RWPE1 (cell line): ENCODE measurements around the gene TRABD2A.

Experiments
- CTCF ChIA-PET: fragments of 350-600 bp; sonication (Branson Sonifier 250); formaldehyde crosslinking; extraction: SDS; loops from one replicate; lab custom pipeline; 2021; lab: Yijun Ruan, JAX
- POLR2A ChIA-PET: fragments of 400-600 bp; formaldehyde crosslinking; extraction: SDS; loops from one replicate; lab custom pipeline; 2020; ENCODE audit warnings: antibody characterized with exemption; ENCODE audit not compliant: low non-redundant PET; lab: Yijun Ruan, JAX
- DNase-seq: peaks from one replicate; pipeline ENCODE4 v3.0.0; 2012; ENCODE audit warnings: low spot score
- H3K27ac ChIP-seq: fragments of 450-650 bp; 2 replicates; pipeline ENCODE4 v1.5.1; 2017
- TF ChIP-seq, protein P1 (sequence below): fragments of 450-650 bp; conservative IDR thresholded peaks from 2 replicates; pipeline ENCODE4 v1.5.1; 2017; ENCODE audit warnings: low read depth, mild to moderate bottlenecking

Gene TRABD2A, protein sequence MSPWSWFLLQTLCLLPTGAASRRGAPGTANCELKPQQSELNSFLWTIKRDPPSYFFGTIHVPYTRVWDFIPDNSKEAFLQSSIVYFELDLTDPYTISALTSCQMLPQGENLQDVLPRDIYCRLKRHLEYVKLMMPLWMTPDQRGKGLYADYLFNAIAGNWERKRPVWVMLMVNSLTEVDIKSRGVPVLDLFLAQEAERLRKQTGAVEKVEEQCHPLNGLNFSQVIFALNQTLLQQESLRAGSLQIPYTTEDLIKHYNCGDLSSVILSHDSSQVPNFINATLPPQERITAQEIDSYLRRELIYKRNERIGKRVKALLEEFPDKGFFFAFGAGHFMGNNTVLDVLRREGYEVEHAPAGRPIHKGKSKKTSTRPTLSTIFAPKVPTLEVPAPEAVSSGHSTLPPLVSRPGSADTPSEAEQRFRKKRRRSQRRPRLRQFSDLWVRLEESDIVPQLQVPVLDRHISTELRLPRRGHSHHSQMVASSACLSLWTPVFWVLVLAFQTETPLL

DNA sequence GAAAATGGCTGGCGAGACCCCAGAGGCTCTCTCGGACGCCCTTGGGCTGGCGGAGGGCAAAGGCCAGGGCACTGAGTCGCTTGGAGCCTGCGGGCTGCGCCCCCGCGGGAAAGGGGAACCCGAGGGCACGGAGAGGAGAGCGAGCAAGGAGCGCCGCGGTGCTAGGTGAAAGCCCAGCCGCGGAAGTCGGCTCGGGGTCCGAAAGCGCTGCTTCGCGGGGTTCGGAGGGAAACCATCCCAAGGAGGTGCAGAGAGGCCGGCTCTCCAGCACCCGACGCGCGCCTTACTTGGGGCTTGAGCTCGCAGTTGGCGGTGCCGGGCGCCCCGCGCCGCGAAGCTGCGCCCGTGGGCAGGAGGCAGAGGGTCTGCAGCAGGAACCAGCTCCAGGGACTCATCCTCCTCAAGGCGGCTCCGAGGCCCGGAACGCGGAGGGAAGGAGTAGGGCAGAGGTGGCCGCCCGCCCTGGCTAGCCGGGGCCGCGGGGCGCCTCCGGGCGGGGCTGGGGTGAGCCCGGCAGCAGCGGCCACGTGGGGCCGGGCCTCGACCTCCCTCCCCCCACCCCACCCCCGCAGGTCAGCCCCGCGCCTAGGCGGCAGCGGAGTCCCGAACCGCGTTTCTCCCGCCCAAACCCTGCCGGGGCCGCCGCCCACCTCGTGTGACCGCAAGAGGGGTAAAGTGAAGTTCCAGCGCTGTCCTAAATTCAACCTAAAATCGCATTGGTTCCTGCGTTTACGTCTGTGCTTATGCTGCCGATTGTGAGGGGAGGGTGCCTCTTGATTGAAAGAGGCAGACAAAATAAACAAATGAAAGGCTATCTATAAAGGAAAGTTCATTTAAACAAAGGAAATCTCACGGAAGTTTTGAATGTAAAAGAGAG lies at the start of gene TRABD2A:
TSS of gene TRABD2A (minus strand) at position 440 of the 877 bp plus-strand sequence. CDS start at position 395, 45 bp downstream.
- ChIA-PET POLR2A (no interaction called here), CTCF (interaction anchor here (0.7 to 2.1 kb wide), 4 partner anchors 16 to 832 kb away, joined by 3 to 6 read pairs (median 5); no protein-coding TSS in a partner anchor)
- no peak for DNase-seq
- peak within 1 kb of the TSS; percentile 61 for H3K27ac ChIP-seq
- TF ChIP-seq, protein P1, sequence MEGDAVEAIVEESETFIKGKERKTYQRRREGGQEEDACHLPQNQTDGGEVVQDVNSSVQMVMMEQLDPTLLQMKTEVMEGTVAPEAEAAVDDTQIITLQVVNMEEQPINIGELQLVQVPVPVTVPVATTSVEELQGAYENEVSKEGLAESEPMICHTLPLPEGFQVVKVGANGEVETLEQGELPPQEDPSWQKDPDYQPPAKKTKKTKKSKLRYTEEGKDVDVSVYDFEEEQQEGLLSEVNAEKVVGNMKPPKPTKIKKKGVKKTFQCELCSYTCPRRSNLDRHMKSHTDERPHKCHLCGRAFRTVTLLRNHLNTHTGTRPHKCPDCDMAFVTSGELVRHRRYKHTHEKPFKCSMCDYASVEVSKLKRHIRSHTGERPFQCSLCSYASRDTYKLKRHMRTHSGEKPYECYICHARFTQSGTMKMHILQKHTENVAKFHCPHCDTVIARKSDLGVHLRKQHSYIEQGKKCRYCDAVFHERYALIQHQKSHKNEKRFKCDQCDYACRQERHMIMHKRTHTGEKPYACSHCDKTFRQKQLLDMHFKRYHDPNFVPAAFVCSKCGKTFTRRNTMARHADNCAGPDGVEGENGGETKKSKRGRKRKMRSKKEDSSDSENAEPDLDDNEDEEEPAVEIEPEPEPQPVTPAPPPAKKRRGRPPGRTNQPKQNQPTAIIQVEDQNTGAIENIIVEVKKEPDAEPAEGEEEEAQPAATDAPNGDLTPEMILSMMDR: no peak

DNA sequence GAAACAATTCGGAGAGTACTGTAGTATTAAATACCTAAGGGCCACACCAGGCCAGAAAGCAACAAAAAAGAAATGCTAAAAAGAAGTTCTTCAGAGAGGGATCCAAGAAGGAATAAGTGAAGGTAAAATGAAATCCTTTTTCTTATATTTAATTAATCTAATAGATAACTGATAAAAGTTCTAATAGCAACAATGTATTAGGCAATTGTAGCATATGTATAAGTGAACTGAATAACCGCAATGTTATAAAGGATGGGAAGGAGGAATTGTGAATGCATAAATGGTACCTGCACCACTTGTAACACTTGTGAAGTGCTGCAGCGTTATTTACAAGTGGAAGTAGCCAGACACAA lies 46.4 kb upstream of the TRABD2A start:
- H3K27ac ChIP-seq: peak overlapping the region; percentile 98
- CTCF ChIA-PET: no interaction called here
- TF ChIP-seq, protein P1: peak; percentile 43
- DNase-seq: no peak
- POLR2A ChIA-PET: no interaction called here

DNA sequence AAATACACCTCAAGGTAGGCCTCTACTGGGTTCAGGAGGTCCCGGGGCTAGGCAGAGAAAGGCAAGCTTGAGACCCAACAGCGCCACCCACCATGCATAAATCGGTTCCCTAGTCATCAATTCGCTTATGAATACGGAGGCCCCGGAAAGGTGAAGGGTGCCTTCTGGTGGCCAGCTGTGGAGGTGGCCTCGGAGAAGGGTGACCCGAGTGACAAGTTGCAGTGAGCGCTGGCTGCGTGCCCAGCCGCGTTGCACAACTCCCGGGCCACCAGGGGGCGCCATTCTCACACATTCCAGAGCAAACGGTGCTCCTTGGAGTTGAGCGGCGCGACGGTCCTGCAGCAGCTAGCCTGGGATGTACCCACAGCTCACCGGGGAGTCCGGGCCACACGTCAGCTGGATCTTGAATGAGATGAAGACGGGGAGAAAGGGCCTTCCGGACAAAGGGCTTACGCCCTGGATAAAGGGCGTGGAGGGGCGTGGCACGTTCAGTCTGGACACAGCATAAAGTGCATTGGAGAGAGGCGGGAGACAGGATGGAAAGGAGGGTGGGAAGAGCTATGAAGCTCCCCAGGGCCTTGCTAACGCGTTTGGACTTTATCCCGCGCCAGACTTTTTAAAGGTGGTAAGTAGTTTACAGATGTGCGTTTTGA lies 45.0 kb upstream of the TRABD2A start:
- peak overlapping the region; percentile 98 for H3K27ac ChIP-seq
- DNase-seq: peak; percentile 72
- CTCF ChIA-PET: interaction anchor here (0.6 to 2.1 kb wide), 23 partner anchors 9 to 435 kb away, joined by 3 to 20 read pairs (median 5); partner anchors contain the start of genes KCMF1, TMSB10 and TRABD2A
- TF ChIP-seq, protein P1: peak; percentile 93
- POLR2A ChIA-PET: interaction anchor here (0.7 to 1.4 kb wide), 2 partner anchors 19 to 46 kb away, joined by 3 to 12 read pairs; partner anchors contain the start of genes KCMF1 and TMSB10

DNA sequence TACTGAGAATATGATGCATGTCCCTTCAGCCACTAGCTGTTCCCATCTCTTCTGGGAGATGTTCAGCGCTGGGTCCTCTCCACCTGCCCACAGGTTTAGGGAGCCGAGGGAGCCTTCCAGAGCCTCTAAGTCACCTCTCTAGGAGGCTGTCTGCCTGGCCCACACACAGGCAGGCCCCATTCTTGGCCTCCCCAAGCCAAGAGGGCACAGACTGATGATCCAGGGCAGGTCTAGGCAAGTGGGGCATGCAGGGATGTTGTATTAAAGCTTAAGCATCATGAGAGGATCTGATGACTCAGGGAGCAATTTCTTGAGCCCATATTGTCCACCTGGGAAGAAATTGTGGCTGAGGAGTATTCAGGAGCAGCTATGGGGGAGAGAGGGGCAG lies 44.4 kb upstream of the TRABD2A start:
- POLR2A ChIA-PET: interaction anchor here (0.7 to 1.4 kb wide), 2 partner anchors 19 to 46 kb away, joined by 3 to 12 read pairs; partner anchors contain the start of genes KCMF1 and TMSB10
- peak; percentile 77 for DNase-seq
- CTCF ChIA-PET: interaction anchor here (0.6 to 2.1 kb wide), 19 partner anchors 8 to 408 kb away, joined by 3 to 20 read pairs (median 6); partner anchors contain the start of genes TMSB10 and TRABD2A
- H3K27ac ChIP-seq: peak overlapping the region; percentile 98
- TF ChIP-seq, protein P1: no peak

DNA sequence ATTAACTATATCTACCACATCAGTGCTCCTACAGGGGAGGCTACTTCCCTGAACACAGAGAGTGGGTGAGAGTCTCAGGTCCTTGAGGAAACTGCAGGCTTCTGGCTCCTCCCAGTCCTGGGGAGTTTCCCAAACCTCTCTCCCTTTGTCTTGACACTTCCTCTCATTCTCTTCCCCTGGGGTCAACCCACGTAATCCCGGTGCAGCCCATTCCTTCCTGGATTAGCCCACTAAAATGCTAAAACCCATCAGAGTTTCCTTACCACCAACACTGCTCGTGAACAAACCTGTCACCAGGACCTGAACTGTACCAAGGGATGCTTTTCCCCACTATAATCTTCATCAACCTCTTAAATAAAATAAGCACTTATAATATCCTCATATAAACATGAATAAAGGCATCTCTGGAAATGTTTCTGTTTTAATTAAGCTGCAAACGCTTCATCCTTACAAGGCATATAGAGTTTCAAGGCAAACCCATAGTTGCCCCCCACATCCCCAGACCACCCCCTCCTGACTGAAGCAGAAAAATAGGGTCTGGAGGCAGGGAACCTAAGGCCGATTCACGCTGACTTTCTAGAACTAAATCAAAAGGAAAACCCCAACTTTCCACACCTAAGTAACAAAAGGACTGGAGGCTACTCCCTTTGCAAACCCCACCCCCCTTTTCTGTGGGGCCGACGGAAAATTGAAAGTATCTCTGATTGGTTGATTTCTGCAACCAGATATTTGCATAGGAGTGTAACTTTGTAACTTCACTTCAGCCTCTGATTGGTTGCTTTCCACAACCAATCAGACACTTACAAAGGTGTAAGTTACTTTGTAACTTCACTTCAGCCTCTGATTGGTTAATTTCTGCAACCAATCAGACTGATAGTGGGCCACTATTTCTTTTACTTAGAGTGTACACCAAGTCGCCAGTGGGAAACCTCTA lies 43.6 kb upstream of the TRABD2A start:
- peak; percentile 45 for DNase-seq
- ChIA-PET CTCF (interaction anchor here (0.6 to 2.1 kb wide), 11 partner anchors 7 to 365 kb away, joined by 3 to 20 read pairs (median 7); partner anchors contain the start of gene TMSB10), POLR2A (no interaction called here)
- peak overlapping the region; percentile 98 for H3K27ac ChIP-seq
- TF ChIP-seq, protein P1: no peak
